Measurements from ENCODE around the gene BANK1. TPM values are rescaled to one million over a fixed set of nuclear protein-coding genes. Genes with fewer than 3 reads are reported as not detected.

BANK1 gene
- total and polyA plus RNA-seq, 10 of the 15 experiments (the other 5 are each of a cell fraction or from before 2014, with no cell fraction given): 0.13 to 2.1 (median 0.42) TPM

GRCh38 chr4:101919373-101919977 lies 128.9 kb downstream of the BANK1 start (continued):
- TF ChIP-seq, protein P1, sequence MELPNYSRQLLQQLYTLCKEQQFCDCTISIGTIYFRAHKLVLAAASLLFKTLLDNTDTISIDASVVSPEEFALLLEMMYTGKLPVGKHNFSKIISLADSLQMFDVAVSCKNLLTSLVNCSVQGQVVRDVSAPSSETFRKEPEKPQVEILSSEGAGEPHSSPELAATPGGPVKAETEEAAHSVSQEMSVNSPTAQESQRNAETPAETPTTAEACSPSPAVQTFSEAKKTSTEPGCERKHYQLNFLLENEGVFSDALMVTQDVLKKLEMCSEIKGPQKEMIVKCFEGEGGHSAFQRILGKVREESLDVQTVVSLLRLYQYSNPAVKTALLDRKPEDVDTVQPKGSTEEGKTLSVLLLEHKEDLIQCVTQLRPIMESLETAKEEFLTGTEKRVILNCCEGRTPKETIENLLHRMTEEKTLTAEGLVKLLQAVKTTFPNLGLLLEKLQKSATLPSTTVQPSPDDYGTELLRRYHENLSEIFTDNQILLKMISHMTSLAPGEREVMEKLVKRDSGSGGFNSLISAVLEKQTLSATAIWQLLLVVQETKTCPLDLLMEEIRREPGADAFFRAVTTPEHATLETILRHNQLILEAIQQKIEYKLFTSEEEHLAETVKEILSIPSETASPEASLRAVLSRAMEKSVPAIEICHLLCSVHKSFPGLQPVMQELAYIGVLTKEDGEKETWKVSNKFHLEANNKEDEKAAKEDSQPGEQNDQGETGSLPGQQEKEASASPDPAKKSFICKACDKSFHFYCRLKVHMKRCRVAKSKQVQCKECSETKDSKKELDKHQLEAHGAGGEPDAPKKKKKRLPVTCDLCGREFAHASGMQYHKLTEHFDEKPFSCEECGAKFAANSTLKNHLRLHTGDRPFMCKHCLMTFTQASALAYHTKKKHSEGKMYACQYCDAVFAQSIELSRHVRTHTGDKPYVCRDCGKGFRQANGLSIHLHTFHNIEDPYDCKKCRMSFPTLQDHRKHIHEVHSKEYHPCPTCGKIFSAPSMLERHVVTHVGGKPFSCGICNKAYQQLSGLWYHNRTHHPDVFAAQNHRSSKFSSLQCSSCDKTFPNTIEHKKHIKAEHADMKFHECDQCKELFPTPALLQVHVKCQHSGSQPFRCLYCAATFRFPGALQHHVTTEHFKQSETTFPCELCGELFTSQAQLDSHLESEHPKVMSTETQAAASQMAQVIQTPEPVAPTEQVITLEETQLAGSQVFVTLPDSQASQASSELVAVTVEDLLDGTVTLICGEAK (IDR thresholded peaks at IDR 0.05; ENCODE audit: borderline replicate concordance): no peak
- TF ChIP-seq REST (IDR thresholded peaks at IDR 0.05; ENCODE audit: low read depth, low read length): no peak
- TF ChIP-seq, protein P2, sequence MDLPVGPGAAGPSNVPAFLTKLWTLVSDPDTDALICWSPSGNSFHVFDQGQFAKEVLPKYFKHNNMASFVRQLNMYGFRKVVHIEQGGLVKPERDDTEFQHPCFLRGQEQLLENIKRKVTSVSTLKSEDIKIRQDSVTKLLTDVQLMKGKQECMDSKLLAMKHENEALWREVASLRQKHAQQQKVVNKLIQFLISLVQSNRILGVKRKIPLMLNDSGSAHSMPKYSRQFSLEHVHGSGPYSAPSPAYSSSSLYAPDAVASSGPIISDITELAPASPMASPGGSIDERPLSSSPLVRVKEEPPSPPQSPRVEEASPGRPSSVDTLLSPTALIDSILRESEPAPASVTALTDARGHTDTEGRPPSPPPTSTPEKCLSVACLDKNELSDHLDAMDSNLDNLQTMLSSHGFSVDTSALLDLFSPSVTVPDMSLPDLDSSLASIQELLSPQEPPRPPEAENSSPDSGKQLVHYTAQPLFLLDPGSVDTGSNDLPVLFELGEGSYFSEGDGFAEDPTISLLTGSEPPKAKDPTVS (IDR thresholded peaks at IDR 0.05; ENCODE audit: low read depth, low read length): no peak
- TF ChIP-seq, protein P3, sequence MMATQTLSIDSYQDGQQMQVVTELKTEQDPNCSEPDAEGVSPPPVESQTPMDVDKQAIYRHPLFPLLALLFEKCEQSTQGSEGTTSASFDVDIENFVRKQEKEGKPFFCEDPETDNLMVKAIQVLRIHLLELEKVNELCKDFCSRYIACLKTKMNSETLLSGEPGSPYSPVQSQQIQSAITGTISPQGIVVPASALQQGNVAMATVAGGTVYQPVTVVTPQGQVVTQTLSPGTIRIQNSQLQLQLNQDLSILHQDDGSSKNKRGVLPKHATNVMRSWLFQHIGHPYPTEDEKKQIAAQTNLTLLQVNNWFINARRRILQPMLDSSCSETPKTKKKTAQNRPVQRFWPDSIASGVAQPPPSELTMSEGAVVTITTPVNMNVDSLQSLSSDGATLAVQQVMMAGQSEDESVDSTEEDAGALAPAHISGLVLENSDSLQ (IDR thresholded peaks at IDR 0.05): no peak
- no peak for TF ChIP-seq BRCA1 (IDR thresholded peaks at IDR 0.05; ENCODE audit: low read depth, low read length)
- TF ChIP-seq, protein P4, sequence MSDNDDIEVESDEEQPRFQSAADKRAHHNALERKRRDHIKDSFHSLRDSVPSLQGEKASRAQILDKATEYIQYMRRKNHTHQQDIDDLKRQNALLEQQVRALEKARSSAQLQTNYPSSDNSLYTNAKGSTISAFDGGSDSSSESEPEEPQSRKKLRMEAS (IDR thresholded peaks at IDR 0.05; ENCODE audit: low read depth, low read length): no peak

All from GM12878 (cell line).